ENCODE results near the gene FSD2.
"Not testable (repeated sequence)": the region's sequence is repeated elsewhere in the genome, so short reads cannot be mapped to it uniquely, and the experiment has no call there.

FSD2 gene

GRCh38 chr15:82790321-82790720 lies 15.5 kb downstream of the FSD2 start:
- no peak for DNase-seq

GRCh38 chr15:82789491-82789890 lies 16.4 kb downstream of the FSD2 start:
- no peak for DNase-seq

- DNase-seq = no peak
These were observed 17.4 kb downstream of the FSD2 start for GRCh38 chr15:82788496-82788895.

GRCh38 chr15:82781349-82781748 lies 24.5 kb downstream of the FSD2 start:
- DNase-seq = no peak

- DNase-seq = no peak
These were observed 27.1 kb downstream of the FSD2 start for GRCh38 chr15:82778755-82779154.

GRCh38 chr15:82774496-82774895 lies 31.4 kb downstream of the FSD2 start:
- no peak for DNase-seq

GRCh38 chr15:82771789-82772607 lies 33.9 kb downstream of the FSD2 start:
- DNase-seq = no peak

- peak; percentile 23 for DNase-seq
These were observed 37.3 kb downstream of the FSD2 start for GRCh38 chr15:82768414-82769054.

GRCh38 chr15:82767163-82767829 lies 38.6 kb downstream of the FSD2 start:
- no peak for DNase-seq

GRCh38 chr15:82766201-82766600 lies 39.7 kb downstream of the FSD2 start:
- not testable (repeated sequence) for DNase-seq

- no peak for DNase-seq
These were observed 41.1 kb downstream of the FSD2 start for GRCh38 chr15:82764740-82765139.

GRCh38 chr15:82764117-82764490 lies 41.8 kb downstream of the FSD2 start:
- DNase-seq = no peak

GRCh38 chr15:82763361-82764116 lies 42.3 kb downstream of the FSD2 start:
- no peak for DNase-seq

- no peak for DNase-seq
These were observed 54.6 kb downstream of the FSD2 start for GRCh38 chr15:82751308-82751707.

GRCh38 chr15:82750831-82751180 lies 55.1 kb downstream of the FSD2 start:
- DNase-seq = no peak

GRCh38 chr15:82749951-82750830 lies 55.7 kb downstream of the FSD2 start:
- peak; percentile 94 for DNase-seq

- no peak for DNase-seq
These were observed 57.6 kb downstream of the FSD2 start for GRCh38 chr15:82748315-82748714.

- DNase-seq = no peak
These were observed 62.1 kb downstream of the FSD2 start for GRCh38 chr15:82743810-82744209.

GRCh38 chr15:82742134-82742533 lies 63.7 kb downstream of the FSD2 start:
- DNase-seq = no peak

- peak; percentile 21 for DNase-seq
These were observed 66.8 kb downstream of the FSD2 start for GRCh38 chr15:82739086-82739485.

GRCh38 chr15:82737975-82738374 lies 67.9 kb downstream of the FSD2 start:
- DNase-seq = peak; percentile 6

GRCh38 chr15:82731527-82731926 lies 74.3 kb downstream of the FSD2 start:
- DNase-seq = no peak
